ENCODE measurements around the gene ZNF280C. TPM values are rescaled to one million over a fixed set of nuclear protein-coding genes. Genes with fewer than 3 reads are reported as not detected.

The ZNF280C gene
- total RNA-seq, 4 donors from 2014 or later, result 1.8 to 12.4 (median 4.1) TPM

DNA sequence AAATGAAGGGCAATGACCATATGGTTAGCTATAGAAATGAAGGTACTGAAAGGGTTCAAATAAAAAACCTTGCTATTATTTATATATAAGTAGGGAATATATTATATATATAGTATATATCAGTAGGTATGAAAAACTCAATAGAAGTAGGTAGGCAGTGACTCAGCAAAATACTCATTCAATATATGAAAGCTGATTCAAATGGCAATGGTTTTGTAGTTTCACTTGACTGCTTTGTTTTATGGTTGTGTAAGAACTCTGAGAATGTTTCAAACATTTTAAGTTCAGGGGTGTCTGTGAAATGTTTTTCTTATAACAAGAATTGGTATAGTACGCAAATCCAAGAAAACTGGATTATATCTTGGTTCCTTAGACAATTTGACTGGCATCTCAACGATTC is 4.1 kb downstream of the ZNF280C start:
- H3K4me3 ChIP-seq, result no peak overlapping the region
- H3K4me1 ChIP-seq, result peaks cover 0 to 7% (median 0%) of the 10 kb centered on the region in 4 donors
- no peaks in the 10 kb centered on the region for H3K36me3 ChIP-seq
- no peak for DNase-seq
- no peak overlapping the region for H3K27ac ChIP-seq
- H3K27me3 ChIP-seq, result no peaks in the 10 kb centered on the region
- TF ChIP-seq POLR2A (IDR thresholded peaks at IDR 0.05), result no peak
- no peak for TF ChIP-seq CTCF (IDR thresholded peaks at IDR 0.05)
- no peaks in the 10 kb centered on the region for H3K9me3 ChIP-seq

DNA sequence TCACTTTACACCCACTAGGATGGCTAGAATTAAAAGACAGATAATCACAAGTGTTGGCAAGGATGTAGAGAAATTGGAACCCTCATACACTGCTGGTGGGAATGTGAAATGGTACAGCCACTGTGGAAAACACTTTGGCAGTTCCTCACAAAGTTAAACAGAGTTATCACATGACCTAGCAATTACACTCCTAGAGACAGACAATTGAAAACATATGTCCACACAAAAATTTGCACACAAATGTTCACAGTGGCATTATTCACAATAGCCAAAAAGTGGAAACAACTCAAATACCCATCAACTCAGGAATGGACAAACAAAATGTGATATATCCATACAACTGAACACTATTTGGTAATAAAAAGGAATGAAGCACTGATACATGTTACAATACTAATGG is 5.7 kb downstream of the ZNF280C start:
- H3K4me1 ChIP-seq, result peaks cover 0 to 7% (median 0%) of the 10 kb centered on the region in 4 donors
- H3K27me3 ChIP-seq, result no peaks in the 10 kb centered on the region
- no peaks in the 10 kb centered on the region for H3K9me3 ChIP-seq
- no peak for TF ChIP-seq CTCF (IDR thresholded peaks at IDR 0.05)
- no peak for TF ChIP-seq POLR2A (IDR thresholded peaks at IDR 0.05)
- no peak overlapping the region for H3K4me3 ChIP-seq
- no peak overlapping the region for H3K27ac ChIP-seq
- H3K36me3 ChIP-seq, result no peaks in the 10 kb centered on the region
- no peak for DNase-seq

- DNase-seq, result no peak
- no peak overlapping the region for H3K27ac ChIP-seq
- H3K27me3 ChIP-seq, result no peaks in the 10 kb centered on the region
- no peaks in the 10 kb centered on the region for H3K36me3 ChIP-seq
- TF ChIP-seq POLR2A (IDR thresholded peaks at IDR 0.05) (no peak), CTCF (IDR thresholded peaks at IDR 0.05) (no peak)
- peaks cover 0 to 2% (median 0%) of the 10 kb centered on the region in 4 donors for H3K4me1 ChIP-seq
- H3K4me3 ChIP-seq, result no peak overlapping the region
- no peaks in the 10 kb centered on the region for H3K9me3 ChIP-seq
These were observed 6.5 kb downstream of the ZNF280C start for GRCh38 chrX:130262231-130262630.

DNA sequence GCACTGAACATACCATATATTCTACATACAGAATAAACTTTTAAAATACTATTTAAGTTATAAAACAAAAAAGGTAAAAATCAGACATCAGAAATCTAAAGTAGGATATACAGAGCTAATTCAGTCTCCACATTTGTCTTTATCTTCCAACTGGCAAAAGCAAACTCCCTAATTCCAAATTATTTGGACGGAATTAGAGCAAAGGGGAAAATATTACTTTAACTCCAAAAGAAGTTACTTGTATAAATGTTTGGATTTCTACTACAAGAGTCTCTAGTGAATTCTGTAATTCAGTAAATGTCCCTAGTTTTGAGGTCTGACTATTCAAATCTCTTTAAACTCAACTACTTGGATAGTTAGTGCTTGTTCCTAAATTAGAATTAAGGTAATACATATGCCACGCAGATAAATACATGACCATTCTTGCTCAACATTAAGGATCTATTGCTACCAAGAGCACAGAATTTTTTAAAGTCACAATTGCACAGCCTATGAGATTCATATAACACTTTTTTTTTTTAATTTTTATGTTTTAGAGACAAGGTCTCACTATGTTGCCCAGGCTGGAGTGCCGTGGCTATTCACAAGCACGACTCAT is 7.3 kb downstream of the ZNF280C start:
- H3K4me3 ChIP-seq, result no peak overlapping the region
- no peak overlapping the region for H3K27ac ChIP-seq
- TF ChIP-seq CTCF (IDR thresholded peaks at IDR 0.05) (no peak), POLR2A (IDR thresholded peaks at IDR 0.05) (no peak)
- no peaks in the 10 kb centered on the region for H3K4me1 ChIP-seq
- no peak for DNase-seq
- no peaks in the 10 kb centered on the region for H3K9me3 ChIP-seq
- no peaks in the 10 kb centered on the region for H3K36me3 ChIP-seq
- no peaks in the 10 kb centered on the region for H3K27me3 ChIP-seq

DNA sequence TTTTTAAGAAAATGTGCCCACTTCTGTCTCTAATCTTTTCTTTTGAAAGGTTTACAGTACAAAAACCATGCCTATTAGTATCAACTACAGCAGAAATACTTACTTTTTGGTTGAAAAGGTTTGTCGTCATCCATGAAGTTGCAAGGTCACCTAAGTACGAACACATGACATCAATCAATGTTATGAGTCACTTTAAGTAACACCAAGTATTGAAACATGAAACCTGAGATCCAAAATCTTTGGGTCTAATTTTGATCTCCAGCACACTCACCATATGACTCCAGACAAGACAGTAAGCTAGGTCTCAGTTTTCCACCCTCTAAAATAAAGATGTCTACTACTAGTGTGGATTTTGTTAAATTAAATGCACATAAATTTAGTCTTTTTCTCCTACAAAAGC is 8.4 kb downstream of the ZNF280C start:
- Histone ChIP-seq H3K27me3 (no peaks in the 10 kb centered on the region), H3K4me1 (no peaks in the 10 kb centered on the region), H3K27ac (no peak overlapping the region), H3K36me3 (no peaks in the 10 kb centered on the region), H3K9me3 (no peaks in the 10 kb centered on the region), H3K4me3 (no peak overlapping the region)
- DNase-seq, result no peak
- TF ChIP-seq CTCF (IDR thresholded peaks at IDR 0.05) (no peak), POLR2A (IDR thresholded peaks at IDR 0.05) (no peak)

DNA sequence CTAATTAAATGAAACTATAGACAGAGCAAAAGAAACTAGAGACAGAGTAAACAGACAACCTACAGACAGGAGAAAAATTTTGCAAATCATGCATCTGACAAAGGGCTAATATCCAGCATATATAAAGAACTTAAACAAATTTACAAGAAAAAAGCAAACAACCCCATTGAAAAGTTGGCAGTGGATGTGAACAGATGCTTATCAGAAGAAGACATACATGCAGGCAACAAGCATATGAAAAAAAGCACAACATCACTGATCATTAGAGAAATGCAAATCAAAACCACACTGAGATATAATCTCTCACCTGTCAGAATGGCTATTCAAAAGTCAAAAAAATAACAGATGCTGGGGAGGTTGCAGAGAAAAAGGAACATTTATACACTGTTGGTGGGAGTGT is 14.8 kb downstream of the ZNF280C start:
- no peak for TF ChIP-seq POLR2A (IDR thresholded peaks at IDR 0.05)
- TF ChIP-seq CTCF (IDR thresholded peaks at IDR 0.05), result no peak
- Histone ChIP-seq H3K27ac (no peak overlapping the region), H3K4me1 (no peaks in the 10 kb centered on the region)

More for the DNA sequence above, 14.8 kb downstream of the ZNF280C start:
- no peaks in the 10 kb centered on the region for H3K36me3 ChIP-seq
- no peak for DNase-seq
- H3K27me3 ChIP-seq, result no peaks in the 10 kb centered on the region
- H3K4me3 ChIP-seq, result no peak overlapping the region
- H3K9me3 ChIP-seq, result no peaks in the 10 kb centered on the region
